Trophoblast cell (in vitro differentiated cells and primary cell): ENCODE results near the gene PIK3R1.

Source experiments
- DNase-seq, 2 donors: peaks; one replicate each; pipeline ENCODE4 v3.0.0-alpha.2; 2016
- H2AFZ ChIP-seq: 2 replicates; pipeline ENCODE4 v1.6.1; 2013; ENCODE audit warnings: low read length, moderate library complexity, mild to moderate bottlenecking; ENCODE audit not compliant: insufficient read depth, poor library complexity
- H2AK5ac ChIP-seq: 2 replicates; pipeline ENCODE4 v1.6.1; 2013; ENCODE audit warnings: mild to moderate bottlenecking, low read length
- H2BK120ac ChIP-seq: 2 replicates; pipeline ENCODE4 v1.6.1; 2013; ENCODE audit warnings: low read length, mild to moderate bottlenecking, moderate library complexity; ENCODE audit not compliant: insufficient read depth, poor library complexity
- H2BK12ac ChIP-seq: 2 replicates; pipeline ENCODE4 v1.6.1; 2013; ENCODE audit warnings: mild to moderate bottlenecking, low read length, moderate library complexity
- H2BK5ac ChIP-seq: 2 replicates; pipeline ENCODE4 v1.6.1; 2013; ENCODE audit warnings: low read length, low read depth, moderate library complexity, mild to moderate bottlenecking; ENCODE audit not compliant: poor library complexity
- H3K14ac ChIP-seq: 2 replicates; pipeline ENCODE4 v1.6.1; 2013; ENCODE audit warnings: mild to moderate bottlenecking, low read length
- H3K18ac ChIP-seq: 2 replicates; pipeline ENCODE4 v1.6.1; 2013; ENCODE audit warnings: mild to moderate bottlenecking, low read length
- H3K23ac ChIP-seq: 2 replicates; pipeline ENCODE4 v1.6.1; 2013; ENCODE audit warnings: low read length
- H3K27ac ChIP-seq: 2 replicates; pipeline ENCODE4 v1.5.1; 2013; ENCODE audit warnings: low read depth, mild to moderate bottlenecking, inconsistent platforms, low read length, moderate library complexity
- H3K27me3 ChIP-seq: 2 replicates; pipeline ENCODE4 v1.6.1; 2013; ENCODE audit warnings: inconsistent platforms, mild to moderate bottlenecking, low read length, moderate library complexity; ENCODE audit not compliant: insufficient read depth
- H3K36me3 ChIP-seq, 2 experiments: 1 replicate in 1 of 2; 2 replicates in 1 of 2; pipeline ENCODE4 v1.6.1; 2013; ENCODE audit warnings: low read length in 2 of 2, mild to moderate bottlenecking in 2 of 2, moderate library complexity in 1 of 2; ENCODE audit not compliant: insufficient read depth in 2 of 2, control insufficient read depth in 1 of 2
- H3K4ac ChIP-seq: 2 replicates; pipeline ENCODE4 v1.6.1; 2013; ENCODE audit warnings: low read depth, mild to moderate bottlenecking, low read length, moderate library complexity
- H3K4me1 ChIP-seq, 2 experiments: 1 replicate in 1 of 2; 2 replicates in 1 of 2; pipeline ENCODE4 v1.6.1; 2013; ENCODE audit warnings: low read length in 2 of 2, mild to moderate bottlenecking in 2 of 2, moderate library complexity in 1 of 2; ENCODE audit not compliant: insufficient read depth in 2 of 2, control insufficient read depth in 1 of 2
- H3K4me2 ChIP-seq: 2 replicates; pipeline ENCODE4 v1.6.1; 2013; ENCODE audit warnings: inconsistent platforms, mild to moderate bottlenecking, low read length, moderate library complexity
- H3K4me3 ChIP-seq: 2 replicates; pipeline ENCODE4 v1.5.1; 2013; ENCODE audit warnings: mild to moderate bottlenecking, low read depth, low read length, inconsistent platforms
- H3K79me1 ChIP-seq: one replicate; pipeline ENCODE4 v1.6.1; 2013; ENCODE audit warnings: low read length
- H3K79me2 ChIP-seq: 2 replicates; pipeline ENCODE4 v1.6.1; 2013; ENCODE audit warnings: low read length, mild to moderate bottlenecking; ENCODE audit not compliant: control insufficient read depth, insufficient read depth, poor library complexity
- H3K9ac ChIP-seq: 2 replicates; pipeline ENCODE4 v1.6.1; 2013; ENCODE audit warnings: mild to moderate bottlenecking, low read length
- H3K9me3 ChIP-seq: 2 replicates; pipeline ENCODE4 v1.6.1; 2013; ENCODE audit warnings: low read depth, mild to moderate bottlenecking, control low read depth, inconsistent platforms, low read length; ENCODE audit not compliant: insufficient read depth
- H4K12ac ChIP-seq: 2 replicates; pipeline ENCODE4 v1.6.1; 2013; ENCODE audit warnings: low read depth, mild to moderate bottlenecking, low read length, moderate library complexity
- H4K8ac ChIP-seq: 2 replicates; pipeline ENCODE4 v1.6.1; 2013; ENCODE audit warnings: low read depth, mild to moderate bottlenecking, low read length, moderate library complexity
- H4K91ac ChIP-seq: one replicate; pipeline ENCODE4 v1.6.1; 2013; ENCODE audit warnings: low read depth, mild to moderate bottlenecking, low read length, moderate library complexity
- WGBS: extraction: QIAGEN DNeasy Blood & Tissue Kit; methylation state at CpG from one replicate; pipeline ENCODE4 v1.1.7; 2013; ENCODE audit warnings: missing lambda C conversion rate; ENCODE audit not compliant: insufficient read length, insufficient coverage; ENCODE audit errors: extremely low coverage; 5-methylcytosine and 5-hydroxymethylcytosine counted together

PIK3R1 gene

DNA sequence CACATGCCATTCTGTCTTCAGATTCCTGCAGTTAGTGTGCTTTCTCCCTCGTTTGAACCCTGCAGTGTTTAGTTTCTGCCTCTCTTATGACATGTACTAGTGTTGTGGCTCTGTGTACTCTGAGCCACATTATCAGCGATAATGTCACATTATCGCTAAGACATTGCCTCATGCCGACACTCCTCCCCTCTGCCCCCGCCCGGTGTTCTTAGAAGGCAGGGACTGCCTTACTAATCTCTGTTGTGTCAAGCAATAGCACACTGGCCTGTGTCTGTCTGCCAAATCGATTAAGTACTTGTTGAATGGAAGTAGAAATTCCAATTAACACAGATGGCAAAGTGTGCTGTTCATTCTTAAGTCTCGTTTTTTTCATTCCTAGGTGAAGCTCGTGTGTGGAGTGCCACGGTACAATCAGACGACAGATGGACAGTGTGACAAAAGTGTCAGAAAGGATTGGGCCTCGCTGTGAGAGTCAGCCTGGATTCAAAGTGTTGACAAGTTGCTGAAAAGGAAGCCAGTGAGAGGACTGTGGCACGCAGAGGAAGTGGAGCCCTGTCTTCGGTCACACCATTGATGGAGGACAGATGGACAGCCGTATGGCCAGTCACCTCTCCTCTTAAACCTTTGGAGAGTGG lies 10.5 kb downstream of the PIK3R1 start:
- H3K36me3 ChIP-seq: peaks cover 11 to 23% of the 10 kb centered on the region in 2 experiments
- no peak overlapping the region for H2BK5ac ChIP-seq
- H3K14ac ChIP-seq: no peak overlapping the region
- no peak overlapping the region for H4K8ac ChIP-seq
- no peak overlapping the region for H4K91ac ChIP-seq
- H2BK12ac ChIP-seq: no peak overlapping the region
- no peak overlapping the region for H2AK5ac ChIP-seq
- no peak overlapping the region for H3K23ac ChIP-seq
- no peak overlapping the region for H2AFZ ChIP-seq
- no peak overlapping the region for H3K4ac ChIP-seq
- no peak overlapping the region for H3K4me3 ChIP-seq
- no peak overlapping the region for H2BK120ac ChIP-seq
- H3K27ac ChIP-seq: no peak overlapping the region
- H3K9me3 ChIP-seq: no peaks in the 10 kb centered on the region
- H3K4me1 ChIP-seq: peaks cover under 1 to 10% of the 10 kb centered on the region in 2 experiments
- no peak overlapping the region for H3K9ac ChIP-seq
- no peak for DNase-seq
- no peak overlapping the region for H3K4me2 ChIP-seq
- no peaks in the 10 kb centered on the region for H3K79me1 ChIP-seq
- no peak overlapping the region for H4K12ac ChIP-seq
- peaks cover 4% of the 10 kb centered on the region for H3K79me2 ChIP-seq
- H3K18ac ChIP-seq: peak overlapping the region; percentile 9
- WGBS: no CpG with 5 or more reads among the region's 15 CpGs
- H3K27me3 ChIP-seq: no peaks in the 10 kb centered on the region

DNA sequence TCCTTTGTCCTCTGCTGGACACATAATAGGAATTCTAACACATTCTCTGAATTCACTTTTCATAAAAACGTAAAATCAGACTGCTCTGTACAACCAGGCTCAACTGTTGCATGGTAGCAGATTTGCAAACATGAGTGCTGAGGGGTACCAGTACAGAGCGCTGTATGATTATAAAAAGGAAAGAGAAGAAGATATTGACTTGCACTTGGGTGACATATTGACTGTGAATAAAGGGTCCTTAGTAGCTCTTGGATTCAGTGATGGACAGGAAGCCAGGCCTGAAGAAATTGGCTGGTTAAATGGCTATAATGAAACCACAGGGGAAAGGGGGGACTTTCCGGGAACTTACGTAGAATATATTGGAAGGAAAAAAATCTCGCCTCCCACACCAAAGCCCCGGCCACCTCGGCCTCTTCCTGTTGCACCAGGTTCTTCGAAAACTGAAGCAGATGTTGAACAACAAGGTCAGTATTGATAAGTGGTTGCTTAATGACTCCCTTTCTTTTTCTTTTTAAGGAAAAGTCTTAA lies 11.1 kb downstream of the PIK3R1 start:
- Histone ChIP-seq H3K18ac (peak overlapping the region; percentile 9), H3K4me3 (no peak overlapping the region), H3K9me3 (no peaks in the 10 kb centered on the region), H2BK12ac (no peak overlapping the region), H4K12ac (no peak overlapping the region), H3K4me2 (no peak overlapping the region), H3K27ac (no peak overlapping the region), H4K91ac (no peak overlapping the region), H3K79me1 (no peaks in the 10 kb centered on the region), H2BK5ac (no peak overlapping the region), H4K8ac (no peak overlapping the region), H2AFZ (no peak overlapping the region), H2AK5ac (no peak overlapping the region), H3K23ac (no peak overlapping the region), H2BK120ac (no peak overlapping the region), H3K36me3 (peaks cover 11 to 22% of the 10 kb centered on the region in 2 experiments), H3K27me3 (no peaks in the 10 kb centered on the region), H3K79me2 (peaks cover 4% of the 10 kb centered on the region), H3K4ac (no peak overlapping the region), H3K4me1 (peaks cover 2 to 15% of the 10 kb centered on the region in 2 experiments), H3K14ac (no peak overlapping the region), H3K9ac (no peak overlapping the region)
- no peak for DNase-seq
- WGBS: no CpG with 5 or more reads among the region's 8 CpGs

GRCh38 chr5:68227532-68228160 lies 12.1 kb downstream of the PIK3R1 start:
- no peak overlapping the region for H2BK12ac ChIP-seq
- H3K14ac ChIP-seq: no peak overlapping the region
- no peak overlapping the region for H2BK5ac ChIP-seq
- H4K8ac ChIP-seq: no peak overlapping the region
- WGBS: no CpG with 5 or more reads among the region's 7 CpGs
- peaks cover 2% of the 10 kb centered on the region for H3K79me2 ChIP-seq
- no peaks in the 10 kb centered on the region for H3K79me1 ChIP-seq
- H4K12ac ChIP-seq: no peak overlapping the region
- H3K4ac ChIP-seq: no peak overlapping the region
- H3K9ac ChIP-seq: no peak overlapping the region
- H2AK5ac ChIP-seq: no peak overlapping the region
- no peak overlapping the region for H4K91ac ChIP-seq
- no peak overlapping the region for H3K4me2 ChIP-seq
- DNase-seq: no peak
- no peak overlapping the region for H3K23ac ChIP-seq
- H3K4me1 ChIP-seq: peaks cover 2 to 16% of the 10 kb centered on the region in 2 experiments
- H3K36me3 ChIP-seq: peaks cover 11 to 22% of the 10 kb centered on the region in 2 experiments
- H3K27ac ChIP-seq: no peak overlapping the region
- H2AFZ ChIP-seq: no peak overlapping the region
- H3K9me3 ChIP-seq: no peaks in the 10 kb centered on the region
- no peaks in the 10 kb centered on the region for H3K27me3 ChIP-seq
- no peak overlapping the region for H3K18ac ChIP-seq
- no peak overlapping the region for H2BK120ac ChIP-seq
- no peak overlapping the region for H3K4me3 ChIP-seq

DNA sequence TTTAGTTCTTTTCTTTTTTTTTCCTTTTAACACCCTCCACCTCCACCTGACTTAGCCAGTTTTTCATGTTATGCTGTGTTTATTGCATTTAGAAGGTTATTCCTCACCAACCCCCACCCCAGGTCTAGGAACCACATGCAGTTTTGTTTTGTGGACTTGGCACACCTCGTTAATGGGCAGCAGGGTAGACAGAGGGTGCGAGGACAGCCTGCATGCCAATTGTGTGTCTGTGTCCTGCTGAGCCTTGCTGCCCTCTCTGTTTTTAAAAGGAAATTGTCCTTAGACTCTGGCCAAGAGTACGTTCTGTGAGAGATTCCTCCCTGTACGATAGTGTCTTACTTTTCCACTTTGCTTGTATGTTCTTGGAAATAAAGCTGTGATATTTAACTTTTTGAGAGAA lies 13.9 kb downstream of the PIK3R1 start:
- Histone ChIP-seq H3K9me3 (no peaks in the 10 kb centered on the region), H4K8ac (no peak overlapping the region), H3K4ac (peak overlapping the region; percentile 40), H3K23ac (no peak overlapping the region), H3K36me3 (peaks cover 11 to 22% of the 10 kb centered on the region in 2 experiments), H3K27me3 (no peaks in the 10 kb centered on the region), H3K79me2 (peaks cover 2% of the 10 kb centered on the region), H3K79me1 (no peaks in the 10 kb centered on the region), H4K12ac (no peak overlapping the region), H3K4me2 (no peak overlapping the region), H2BK5ac (no peak overlapping the region), H3K27ac (no peak overlapping the region), H2BK120ac (no peak overlapping the region), H2BK12ac (no peak overlapping the region), H3K4me1 (peaks cover 2 to 13% of the 10 kb centered on the region in 2 experiments), H4K91ac (no peak overlapping the region), H3K9ac (no peak overlapping the region), H3K4me3 (no peak overlapping the region), H2AFZ (no peak overlapping the region), H3K14ac (no peak overlapping the region), H2AK5ac (no peak overlapping the region), H3K18ac (no peak overlapping the region)
- no CpG with 5 or more reads among the region's 4 CpGs for WGBS
- no peak for DNase-seq
